ENCODE data around the gene MOB3C.
A peak's percentile ranks its signal among the peaks of the same experiment; 100 is the strongest.

Gene MOB3C

GRCh38 chr1:46603858-46604549 is 12.6 kb downstream of the MOB3C start, which contains the start of gene MKNK1:
Gene MKNK1, minus strand, starts transcription at chr1:46604268. Its CDS starts 20,941 bp downstream, at chr1:46583327.
- DNase-seq, result peak; percentile 98

- no peak for DNase-seq
Observed at GRCh38 chr1:46603481-46603857, 13.1 kb downstream of the MOB3C start.

GRCh38 chr1:46601257-46602007 is 15.2 kb downstream of the MOB3C start:
- DNase-seq, result no peak

GRCh38 chr1:46599059-46599970 is 17.3 kb downstream of the MOB3C start:
- no peak for DNase-seq

- no peak for DNase-seq
Observed at GRCh38 chr1:46596846-46597245, 19.8 kb downstream of the MOB3C start.

GRCh38 chr1:46596036-46596435 is 20.6 kb downstream of the MOB3C start:
- no peak for DNase-seq

GRCh38 chr1:46595127-46595526 is 21.5 kb downstream of the MOB3C start:
- no peak for DNase-seq

- no peak for DNase-seq
Observed at GRCh38 chr1:46594063-46594462, 22.5 kb downstream of the MOB3C start.

GRCh38 chr1:46592823-46593222 is 23.8 kb downstream of the MOB3C start:
- DNase-seq, result no peak

GRCh38 chr1:46589529-46589928 is 27.1 kb downstream of the MOB3C start:
- DNase-seq, result no peak

- no peak for DNase-seq
Observed at GRCh38 chr1:46587069-46587468, 29.5 kb downstream of the MOB3C start.

- no peak for DNase-seq
Observed at GRCh38 chr1:46585312-46585938, 31.2 kb downstream of the MOB3C start.

GRCh38 chr1:46583494-46583893 is 33.1 kb downstream of the MOB3C start:
- no peak for DNase-seq

- DNase-seq, result no peak
Observed at GRCh38 chr1:46582972-46583371, 33.6 kb downstream of the MOB3C start.

- no peak for DNase-seq
Observed at GRCh38 chr1:46581681-46582455, 34.7 kb downstream of the MOB3C start.

GRCh38 chr1:46580140-46580903 is 36.3 kb downstream of the MOB3C start:
- no peak for DNase-seq

- no peak for DNase-seq
Observed at GRCh38 chr1:46577671-46578070, 38.9 kb downstream of the MOB3C start.

- DNase-seq, result no peak
Observed at GRCh38 chr1:46576596-46576995, 40.0 kb downstream of the MOB3C start.

- no peak for DNase-seq
Observed at GRCh38 chr1:46575778-46576177, 40.8 kb downstream of the MOB3C start.

GRCh38 chr1:46575300-46575699 is 41.3 kb downstream of the MOB3C start:
- DNase-seq, result no peak

GRCh38 chr1:46571691-46572225 is 44.9 kb downstream of the MOB3C start:
- no peak for DNase-seq

Measured in activated naive CD4-positive, alpha-beta T cell treated with Interleukin-2 at 50 U/mL for 16 hours (primary cell).